HG03469 (cell line): ENCODE measurements around the gene GLS.
"Not testable (repeated sequence)": the region's sequence is repeated elsewhere in the genome, so short reads cannot be mapped to it uniquely, and the experiment has no call there.

Source experiments
- ATAC-seq: cut with Tn5 transposase; IDR thresholded peaks from one replicate; pipeline ENCODE4 v1.9.1; 2021; ENCODE audit warnings: mild to moderate bottlenecking, moderate library complexity, moderate number of reproducible peaks; ENCODE audit not compliant: unreplicated experiment

Gene GLS

GRCh38 chr2:190882856-190883582, 2.4 kb downstream of the GLS start:
- ATAC-seq = no peak

- ATAC-seq = not testable (repeated sequence)
Measured at GRCh38 chr2:190885844-190886243, 5.2 kb downstream of the GLS start.

GRCh38 chr2:190887089-190887488, 6.5 kb downstream of the GLS start:
- ATAC-seq = peak; percentile 63

- ATAC-seq = no peak
Measured at GRCh38 chr2:190888449-190888848, 7.8 kb downstream of the GLS start.

- ATAC-seq = no peak
Measured at GRCh38 chr2:190889175-190889943, 8.7 kb downstream of the GLS start.

- ATAC-seq = no peak
Measured at GRCh38 chr2:190891372-190891771, 10.8 kb downstream of the GLS start.

GRCh38 chr2:190891889-190892288, 11.3 kb downstream of the GLS start:
- ATAC-seq = no peak

- no peak for ATAC-seq
Measured at GRCh38 chr2:190893157-190893556, 12.5 kb downstream of the GLS start.

- ATAC-seq = no peak
Measured at GRCh38 chr2:190896477-190896876, 15.9 kb downstream of the GLS start.

GRCh38 chr2:190903693-190904450, 23.3 kb downstream of the GLS start:
- no peak for ATAC-seq

GRCh38 chr2:190904640-190905261, 24.1 kb downstream of the GLS start:
- no peak for ATAC-seq

- ATAC-seq = no peak
Measured at GRCh38 chr2:190908532-190908931, 27.9 kb downstream of the GLS start.

GRCh38 chr2:190909680-190910079, 29.1 kb downstream of the GLS start:
- no peak for ATAC-seq

- ATAC-seq = no peak
Measured at GRCh38 chr2:190910341-190911136, 29.9 kb downstream of the GLS start.

GRCh38 chr2:190911813-190912212, 31.2 kb downstream of the GLS start:
- ATAC-seq = peak; percentile 76

GRCh38 chr2:190912726-190913125, 32.1 kb downstream of the GLS start:
- no peak for ATAC-seq

GRCh38 chr2:190913725-190914124, 33.1 kb downstream of the GLS start:
- ATAC-seq = no peak

- no peak for ATAC-seq
Measured at GRCh38 chr2:190916829-190917228, 36.2 kb downstream of the GLS start.

GRCh38 chr2:190920085-190920484, 39.5 kb downstream of the GLS start:
- no peak for ATAC-seq

GRCh38 chr2:190922376-190922775, 41.8 kb downstream of the GLS start:
- no peak for ATAC-seq
